Bronchial epithelial cell (primary cell): ENCODE measurements around the gene SUGCT. TPM values are rescaled to one million over a fixed set of nuclear protein-coding genes. Genes with fewer than 3 reads are reported as not detected.

Source experiments
- DNase-seq: peaks from one replicate; pipeline ENCODE4 v3.0.0-alpha.2; 2010; ENCODE audit warnings: low read depth
- FAIRE-seq: peaks from 2 replicates; lab custom pipeline; 2011; peaks lifted over from hg19 to GRCh38; lab: Jason Lieb, UNC
- H3K27me3 ChIP-seq: 2 replicates; pipeline ENCODE4 v1.5.1; 2011; ENCODE audit warnings: low read length; ENCODE audit not compliant: control insufficient read depth, insufficient read depth
- H3K36me3 ChIP-seq: 2 replicates; pipeline ENCODE4 v1.5.1; 2011; ENCODE audit warnings: low read length; ENCODE audit not compliant: control insufficient read depth, insufficient read depth
- H3K4me3 ChIP-seq: 2 replicates; pipeline ENCODE4 v1.5.1; 2011; ENCODE audit warnings: mild to moderate bottlenecking, low read depth, low read length, control low read depth
- CTCF ChIP-seq: IDR thresholded peaks from 2 replicates; pipeline ENCODE4 v1.5.1; 2011; ENCODE audit warnings: mild to moderate bottlenecking, moderate library complexity, low read length, control low read depth, inconsistent platforms; ENCODE audit not compliant: insufficient read depth, severe bottlenecking
- total RNA-seq: library from RNA; depleted of rRNA; stranded (reverse); fragments of >200 nt; gene quantifications from 2 replicates; pipeline ENCODE4 v1.2.1, GENCODE V29; 2014

Gene SUGCT
- total RNA-seq, 1 donor from 2014 or later: 7.4 TPM

GRCh38 chr7:40457776-40458480 lies 323.1 kb downstream of the SUGCT start:
- no peak for TF ChIP-seq CTCF
- Histone ChIP-seq H3K36me3 (no peaks in the 10 kb centered on the region), H3K4me3 (no peak overlapping the region), H3K27me3 (no peaks in the 10 kb centered on the region)
- FAIRE-seq (no peak), DNase-seq (no peak)

GRCh38 chr7:40463446-40463845 lies 328.6 kb downstream of the SUGCT start:
- Histone ChIP-seq H3K27me3 (peaks cover 2% of the 10 kb centered on the region), H3K4me3 (no peak overlapping the region), H3K36me3 (no peaks in the 10 kb centered on the region)
- no peak for TF ChIP-seq CTCF
- FAIRE-seq: no peak
- DNase-seq: no peak

- DNase-seq (peak; percentile 2), FAIRE-seq (no peak)
- Histone ChIP-seq H3K4me3 (no peak overlapping the region), H3K27me3 (no peaks in the 10 kb centered on the region), H3K36me3 (no peaks in the 10 kb centered on the region)
- TF ChIP-seq CTCF: no peak
Measured at GRCh38 chr7:40468891-40469864, 334.4 kb downstream of the SUGCT start.

- no peak overlapping the region for H3K4me3 ChIP-seq
- no peaks in the 10 kb centered on the region for H3K27me3 ChIP-seq
- no peaks in the 10 kb centered on the region for H3K36me3 ChIP-seq
- FAIRE-seq (no peak), DNase-seq (no peak)
- no peak for TF ChIP-seq CTCF
Measured at GRCh38 chr7:40470091-40470592, 335.3 kb downstream of the SUGCT start.

GRCh38 chr7:40470817-40471216 lies 336.0 kb downstream of the SUGCT start:
- Histone ChIP-seq H3K27me3 (no peaks in the 10 kb centered on the region), H3K4me3 (no peak overlapping the region), H3K36me3 (no peaks in the 10 kb centered on the region)
- no peak for DNase-seq
- no peak for TF ChIP-seq CTCF
- FAIRE-seq: no peak
